WTC11 (cell line): ENCODE measurements around the gene TCF7L1. TPM values are rescaled to one million over a fixed set of nuclear protein-coding genes. Genes with fewer than 3 reads are reported as not detected.
"Not testable (repeated sequence)": the region's sequence is repeated elsewhere in the genome, so short reads cannot be mapped to it uniquely, and the experiment has no call there.

Source experiments
- ATAC-seq: fragments of 200-7000 bp; cut with Tn5 transposase; 2 replicates; pipeline ENCODE4 v1.10.0; 2021; ENCODE audit warnings: mild to moderate bottlenecking, moderate library complexity
- CTCF ChIA-PET: fragments of 300-600 bp; sonication (Branson Sonifier 250); formaldehyde crosslinking; loops from one replicate; lab custom pipeline; 2021; ENCODE audit warnings: antibody characterized with exemption; lab: Charles Lee
- POLR2A ChIA-PET: fragments of 350-600 bp; sonication (Branson Sonifier 250); formaldehyde crosslinking; loops from one replicate; lab custom pipeline; 2021; ENCODE audit warnings: antibody characterized with exemption; lab: Charles Lee
- DNase-seq: peaks from one replicate; pipeline ENCODE4 v3.0.0; 2021; ENCODE audit warnings: low spot score
- H3K27ac Mint-ChIP-seq: 2 replicates; pipeline ENCODE4 v1.8.0; 2021; ENCODE audit warnings: mixed read lengths
- H3K27me3 Mint-ChIP-seq: 2 replicates; pipeline ENCODE4 v1.8.0; 2021; ENCODE audit warnings: low read depth, mild to moderate bottlenecking, moderate library complexity, mixed read lengths
- H3K36me3 Mint-ChIP-seq: 2 replicates; pipeline ENCODE4 v1.8.0; 2021; ENCODE audit warnings: mixed read lengths
- H3K4me1 Mint-ChIP-seq: 2 replicates; pipeline ENCODE4 v1.8.0; 2022; ENCODE audit warnings: mixed read lengths
- H3K4me3 Mint-ChIP-seq: 2 replicates; pipeline ENCODE4 v1.8.0; 2021; ENCODE audit warnings: mild to moderate bottlenecking, moderate library complexity, mixed read lengths
- H3K9me3 Mint-ChIP-seq: 2 replicates; pipeline ENCODE4 v1.8.0; 2021; ENCODE audit warnings: mixed read lengths
- ATF2 ChIP-seq: sonication (generic); formaldehyde crosslinking; IDR thresholded peaks from 2 replicates; pipeline ENCODE4 v1.8.1; 2022; ENCODE audit warnings: low read depth, missing genetic modification reagents, borderline replicate concordance
- E2F4 ChIP-seq: sonication (generic); formaldehyde crosslinking; IDR thresholded peaks from 2 replicates; pipeline ENCODE4 v1.8.1; 2022; ENCODE audit warnings: low read depth, mild to moderate bottlenecking, moderate library complexity, missing genetic modification reagents, borderline replicate concordance
- JAZF1 ChIP-seq: fragments of 250-450 bp; sonication (Bioruptor Pico); IDR thresholded peaks from 2 replicates; pipeline ENCODE4 v1.9.0; 2021; ENCODE audit warnings: moderate library complexity, mild to moderate bottlenecking, inconsistent platforms
- KAT7 ChIP-seq: sonication (generic); formaldehyde crosslinking; IDR thresholded peaks from 2 replicates; pipeline ENCODE4 v1.8.1; 2023; ENCODE audit warnings: missing genetic modification reagents, mild to moderate bottlenecking, borderline replicate concordance
- MAX ChIP-seq: sonication (generic); formaldehyde crosslinking; IDR thresholded peaks from 2 replicates; pipeline ENCODE4 v1.8.0; 2022; ENCODE audit warnings: mild to moderate bottlenecking, missing genetic modification reagents
- MLX ChIP-seq: sonication (generic); formaldehyde crosslinking; IDR thresholded peaks from 2 replicates; pipeline ENCODE4 v1.8.1; 2023; ENCODE audit warnings: mild to moderate bottlenecking, missing genetic modification reagents, moderate library complexity
- RELA ChIP-seq: sonication (generic); formaldehyde crosslinking; IDR thresholded peaks from 2 replicates; pipeline ENCODE4 v1.8.1; 2022; ENCODE audit warnings: missing genetic modification reagents, mild to moderate bottlenecking, borderline replicate concordance
- RORB ChIP-seq: fragments of 250-450 bp; sonication (Bioruptor Pico); IDR thresholded peaks from 2 replicates; pipeline ENCODE4 v1.9.0; 2021; ENCODE audit warnings: mild to moderate bottlenecking
- SP1 ChIP-seq: sonication (generic); formaldehyde crosslinking; conservative IDR thresholded peaks from 2 replicates; pipeline ENCODE4 v1.8.1; 2022; ENCODE audit warnings: missing genetic modification reagents
- TEAD4 ChIP-seq: sonication (generic); formaldehyde crosslinking; IDR thresholded peaks from 2 replicates; pipeline ENCODE4 v1.8.0; 2022; ENCODE audit warnings: mild to moderate bottlenecking, missing genetic modification reagents
- TP53 ChIP-seq: sonication (generic); formaldehyde crosslinking; IDR thresholded peaks from 2 replicates; pipeline ENCODE4 v1.8.1; 2023; ENCODE audit warnings: mild to moderate bottlenecking, missing genetic modification reagents
- ZNF121 ChIP-seq: sonication (generic); formaldehyde crosslinking; IDR thresholded peaks from 2 replicates; pipeline ENCODE4 v1.8.0; 2023; ENCODE audit warnings: missing genetic modification reagents
- ZNF396 ChIP-seq: fragments of 250-450 bp; sonication (Bioruptor Pico); IDR thresholded peaks from 2 replicates; pipeline ENCODE4 v1.8.0; 2021; ENCODE audit warnings: mild to moderate bottlenecking, moderate library complexity, borderline replicate concordance
- ZNF671 ChIP-seq: fragments of 250-450 bp; sonication (Bioruptor Pico); IDR thresholded peaks from 2 replicates; pipeline ENCODE4 v1.8.0; 2021; ENCODE audit warnings: mild to moderate bottlenecking
- total RNA-seq: library from RNA; stranded (reverse); gene quantifications from 3 replicates; pipeline ENCODE4 v1.2.3, GENCODE V29; 2021
- TF ChIP-seq, protein P1 (sequence below): fragments of 250-450 bp; sonication (Bioruptor Pico); IDR thresholded peaks from 2 replicates; pipeline ENCODE4 v1.8.0; 2021; ENCODE audit warnings: mild to moderate bottlenecking
- TF ChIP-seq, protein P2 (sequence below): sonication (generic); formaldehyde crosslinking; IDR thresholded peaks from 2 replicates; pipeline ENCODE4 v1.8.1; 2023; ENCODE audit warnings: mild to moderate bottlenecking, moderate library complexity, missing genetic modification reagents
- TF ChIP-seq, protein P3 (sequence below): sonication (generic); formaldehyde crosslinking; IDR thresholded peaks from 2 replicates; pipeline ENCODE4 v1.8.1; 2023; ENCODE audit warnings: mild to moderate bottlenecking, missing genetic modification reagents, borderline replicate concordance
- TF ChIP-seq, protein P4 (sequence below): sonication (generic); formaldehyde crosslinking; IDR thresholded peaks from 2 replicates; pipeline ENCODE4 v1.8.1; 2023; ENCODE audit warnings: mild to moderate bottlenecking, missing genetic modification reagents
- TF ChIP-seq, protein P5 (sequence below): fragments of 250-450 bp; sonication (Bioruptor Pico); IDR thresholded peaks from 2 replicates; pipeline ENCODE4 v2.1.2; 2022; ENCODE audit warnings: mild to moderate bottlenecking, moderate library complexity

The TCF7L1 gene
- total RNA-seq, 1 experiment from 2014 or later: 104 TPM

GRCh38 chr2:85209887-85210286 lies 76.7 kb downstream of the TCF7L1 start (continued):
- TF ChIP-seq, protein P1, sequence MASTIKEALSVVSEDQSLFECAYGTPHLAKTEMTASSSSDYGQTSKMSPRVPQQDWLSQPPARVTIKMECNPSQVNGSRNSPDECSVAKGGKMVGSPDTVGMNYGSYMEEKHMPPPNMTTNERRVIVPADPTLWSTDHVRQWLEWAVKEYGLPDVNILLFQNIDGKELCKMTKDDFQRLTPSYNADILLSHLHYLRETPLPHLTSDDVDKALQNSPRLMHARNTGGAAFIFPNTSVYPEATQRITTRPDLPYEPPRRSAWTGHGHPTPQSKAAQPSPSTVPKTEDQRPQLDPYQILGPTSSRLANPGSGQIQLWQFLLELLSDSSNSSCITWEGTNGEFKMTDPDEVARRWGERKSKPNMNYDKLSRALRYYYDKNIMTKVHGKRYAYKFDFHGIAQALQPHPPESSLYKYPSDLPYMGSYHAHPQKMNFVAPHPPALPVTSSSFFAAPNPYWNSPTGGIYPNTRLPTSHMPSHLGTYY: no peak
- TF ChIP-seq, protein P2, sequence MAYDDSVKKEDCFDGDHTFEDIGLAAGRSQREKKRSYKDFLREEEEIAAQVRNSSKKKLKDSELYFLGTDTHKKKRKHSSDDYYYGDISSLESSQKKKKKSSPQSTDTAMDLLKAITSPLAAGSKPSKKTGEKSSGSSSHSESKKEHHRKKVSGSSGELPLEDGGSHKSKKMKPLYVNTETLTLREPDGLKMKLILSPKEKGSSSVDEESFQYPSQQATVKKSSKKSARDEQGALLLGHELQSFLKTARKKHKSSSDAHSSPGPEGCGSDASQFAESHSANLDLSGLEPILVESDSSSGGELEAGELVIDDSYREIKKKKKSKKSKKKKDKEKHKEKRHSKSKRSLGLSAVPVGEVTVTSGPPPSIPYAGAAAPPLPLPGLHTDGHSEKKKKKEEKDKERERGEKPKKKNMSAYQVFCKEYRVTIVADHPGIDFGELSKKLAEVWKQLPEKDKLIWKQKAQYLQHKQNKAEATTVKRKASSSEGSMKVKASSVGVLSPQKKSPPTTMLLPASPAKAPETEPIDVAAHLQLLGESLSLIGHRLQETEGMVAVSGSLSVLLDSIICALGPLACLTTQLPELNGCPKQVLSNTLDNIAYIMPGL (CRISPR knock-in tag): no peak
- TF ChIP-seq TEAD4 (CRISPR knock-in tag): no peak
- no peak for TF ChIP-seq ATF2 (CRISPR knock-in tag)
- TF ChIP-seq, all 79 proteins: peak for 0

GRCh38 chr2:85210511-85210910 lies 77.3 kb downstream of the TCF7L1 start:
- POLR2A ChIA-PET: interaction anchor here (1.9 kb wide), 1 partner anchor 45 kb away, joined by 7 read pairs; no protein-coding TSS in a partner anchor
- ATAC-seq: no peak
- TF ChIP-seq RELA: no peak
- no peak for TF ChIP-seq ZNF121
- TF ChIP-seq SP1 (CRISPR knock-in tag): no peak
- TF ChIP-seq E2F4 (CRISPR knock-in tag): no peak
- no peak for TF ChIP-seq RORB (CRISPR knock-in tag)
- TF ChIP-seq, protein P3, sequence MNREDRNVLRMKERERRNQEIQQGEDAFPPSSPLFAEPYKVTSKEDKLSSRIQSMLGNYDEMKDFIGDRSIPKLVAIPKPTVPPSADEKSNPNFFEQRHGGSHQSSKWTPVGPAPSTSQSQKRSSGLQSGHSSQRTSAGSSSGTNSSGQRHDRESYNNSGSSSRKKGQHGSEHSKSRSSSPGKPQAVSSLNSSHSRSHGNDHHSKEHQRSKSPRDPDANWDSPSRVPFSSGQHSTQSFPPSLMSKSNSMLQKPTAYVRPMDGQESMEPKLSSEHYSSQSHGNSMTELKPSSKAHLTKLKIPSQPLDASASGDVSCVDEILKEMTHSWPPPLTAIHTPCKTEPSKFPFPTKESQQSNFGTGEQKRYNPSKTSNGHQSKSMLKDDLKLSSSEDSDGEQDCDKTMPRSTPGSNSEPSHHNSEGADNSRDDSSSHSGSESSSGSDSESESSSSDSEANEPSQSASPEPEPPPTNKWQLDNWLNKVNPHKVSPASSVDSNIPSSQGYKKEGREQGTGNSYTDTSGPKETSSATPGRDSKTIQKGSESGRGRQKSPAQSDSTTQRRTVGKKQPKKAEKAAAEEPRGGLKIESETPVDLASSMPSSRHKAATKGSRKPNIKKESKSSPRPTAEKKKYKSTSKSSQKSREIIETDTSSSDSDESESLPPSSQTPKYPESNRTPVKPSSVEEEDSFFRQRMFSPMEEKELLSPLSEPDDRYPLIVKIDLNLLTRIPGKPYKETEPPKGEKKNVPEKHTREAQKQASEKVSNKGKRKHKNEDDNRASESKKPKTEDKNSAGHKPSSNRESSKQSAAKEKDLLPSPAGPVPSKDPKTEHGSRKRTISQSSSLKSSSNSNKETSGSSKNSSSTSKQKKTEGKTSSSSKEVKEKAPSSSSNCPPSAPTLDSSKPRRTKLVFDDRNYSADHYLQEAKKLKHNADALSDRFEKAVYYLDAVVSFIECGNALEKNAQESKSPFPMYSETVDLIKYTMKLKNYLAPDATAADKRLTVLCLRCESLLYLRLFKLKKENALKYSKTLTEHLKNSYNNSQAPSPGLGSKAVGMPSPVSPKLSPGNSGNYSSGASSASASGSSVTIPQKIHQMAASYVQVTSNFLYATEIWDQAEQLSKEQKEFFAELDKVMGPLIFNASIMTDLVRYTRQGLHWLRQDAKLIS (CRISPR knock-in tag): no peak
- TF ChIP-seq, protein P4, sequence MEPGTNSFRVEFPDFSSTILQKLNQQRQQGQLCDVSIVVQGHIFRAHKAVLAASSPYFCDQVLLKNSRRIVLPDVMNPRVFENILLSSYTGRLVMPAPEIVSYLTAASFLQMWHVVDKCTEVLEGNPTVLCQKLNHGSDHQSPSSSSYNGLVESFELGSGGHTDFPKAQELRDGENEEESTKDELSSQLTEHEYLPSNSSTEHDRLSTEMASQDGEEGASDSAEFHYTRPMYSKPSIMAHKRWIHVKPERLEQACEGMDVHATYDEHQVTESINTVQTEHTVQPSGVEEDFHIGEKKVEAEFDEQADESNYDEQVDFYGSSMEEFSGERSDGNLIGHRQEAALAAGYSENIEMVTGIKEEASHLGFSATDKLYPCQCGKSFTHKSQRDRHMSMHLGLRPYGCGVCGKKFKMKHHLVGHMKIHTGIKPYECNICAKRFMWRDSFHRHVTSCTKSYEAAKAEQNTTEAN (CRISPR knock-in tag): no peak
- no peak for TF ChIP-seq ZNF671 (CRISPR knock-in tag)
- no peak for TF ChIP-seq MAX (CRISPR knock-in tag)
- TF ChIP-seq, protein P5, sequence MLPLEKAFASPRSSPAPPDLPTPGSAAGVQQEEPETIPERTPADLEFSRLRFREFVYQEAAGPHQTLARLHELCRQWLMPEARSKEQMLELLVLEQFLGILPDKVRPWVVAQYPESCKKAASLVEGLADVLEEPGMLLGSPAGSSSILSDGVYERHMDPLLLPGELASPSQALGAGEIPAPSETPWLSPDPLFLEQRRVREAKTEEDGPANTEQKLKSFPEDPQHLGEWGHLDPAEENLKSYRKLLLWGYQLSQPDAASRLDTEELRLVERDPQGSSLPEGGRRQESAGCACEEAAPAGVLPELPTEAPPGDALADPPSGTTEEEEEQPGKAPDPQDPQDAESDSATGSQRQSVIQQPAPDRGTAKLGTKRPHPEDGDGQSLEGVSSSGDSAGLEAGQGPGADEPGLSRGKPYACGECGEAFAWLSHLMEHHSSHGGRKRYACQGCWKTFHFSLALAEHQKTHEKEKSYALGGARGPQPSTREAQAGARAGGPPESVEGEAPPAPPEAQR: no peak
- TF ChIP-seq JAZF1 (CRISPR knock-in tag): no peak
- TF ChIP-seq KAT7 (CRISPR knock-in tag): no peak
- no peak for TF ChIP-seq TP53
- TF ChIP-seq ZNF396 (CRISPR knock-in tag): no peak
- no peak for TF ChIP-seq MLX (CRISPR knock-in tag)
- TF ChIP-seq, all 79 proteins: peak for 0
- CTCF ChIA-PET: interaction anchor here (2.0 kb wide), 1 partner anchor 77 kb away, joined by 4 read pairs; the partner anchor contains the start of gene TCF7L1
- Mint-ChIP-seq H3K9me3 (no peaks in the 10 kb centered on the region), H3K36me3 (no peaks in the 10 kb centered on the region), H3K27me3 (no peaks in the 10 kb centered on the region), H3K27ac (peak overlapping the region; percentile 31; the same call in 1 of the 2 replicates), H3K4me1 (peaks cover 67% of the 10 kb centered on the region), H3K4me3 (no peak overlapping the region)
- DNase-seq: no peak

- CTCF ChIA-PET: interaction anchor here (0.7 to 2.0 kb wide), 5 partner anchors 9 to 286 kb away, joined by 3 to 5 read pairs (median 4); partner anchors contain the start of gene TCF7L1
- not testable (repeated sequence) for H3K27me3 Mint-ChIP-seq
These were observed 78.4 kb downstream of the TCF7L1 start for GRCh38 chr2:85211606-85212005.

More at GRCh38 chr2:85211606-85212005, 78.4 kb downstream of the TCF7L1 start:
- H3K36me3 Mint-ChIP-seq, DNase-seq, H3K4me3 Mint-ChIP-seq, H3K9me3 Mint-ChIP-seq, ATAC-seq: not testable (repeated sequence)
- POLR2A ChIA-PET: interaction anchor here (0.6 to 1.9 kb wide), 5 partner anchors 9 to 44 kb away, joined by 3 to 9 read pairs (median 7); no protein-coding TSS in a partner anchor
- Mint-ChIP-seq H3K27ac (peak overlapping the region; percentile 73; the same call in 1 of the 2 replicates), H3K4me1 (peaks cover 78% of the 10 kb centered on the region)
